ENCODE data around the gene FBXW2. TPM values are rescaled to one million over a fixed set of nuclear protein-coding genes. Genes with fewer than 3 reads are reported as not detected.

Gene FBXW2
- total RNA-seq, 1 donor from 2014 or later: 25.6 TPM

- DNase-seq (ENCODE audit: low read depth): no peak
These were observed 12.8 kb downstream of the FBXW2 start for GRCh38 chr9:120780367-120780766.

GRCh38 chr9:120779227-120779626, 14.0 kb downstream of the FBXW2 start:
- no peak for DNase-seq (ENCODE audit: low read depth)

- DNase-seq (ENCODE audit: low read depth): no peak
These were observed 14.5 kb downstream of the FBXW2 start for GRCh38 chr9:120778758-120779157.

DNA sequence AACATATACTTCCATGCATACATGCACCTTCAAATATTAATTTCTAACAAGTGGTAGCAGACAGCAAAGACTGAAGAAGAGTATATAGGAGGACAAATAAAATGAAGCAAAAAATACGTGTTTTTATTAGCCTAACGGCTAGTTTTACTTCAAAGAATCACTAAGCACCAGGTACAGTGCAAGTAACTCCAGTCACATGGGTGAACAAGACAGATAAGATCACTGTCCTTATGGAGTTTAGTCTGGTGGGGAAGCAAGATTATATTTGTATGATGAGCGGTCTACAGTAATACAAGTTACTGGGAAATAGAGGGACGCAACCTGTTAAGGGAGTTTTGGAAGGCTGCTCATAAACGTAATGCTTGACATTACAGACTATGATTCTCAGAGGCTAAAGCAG, 16.0 kb downstream of the FBXW2 start:
- DNase-seq (ENCODE audit: low read depth): no peak

DNA sequence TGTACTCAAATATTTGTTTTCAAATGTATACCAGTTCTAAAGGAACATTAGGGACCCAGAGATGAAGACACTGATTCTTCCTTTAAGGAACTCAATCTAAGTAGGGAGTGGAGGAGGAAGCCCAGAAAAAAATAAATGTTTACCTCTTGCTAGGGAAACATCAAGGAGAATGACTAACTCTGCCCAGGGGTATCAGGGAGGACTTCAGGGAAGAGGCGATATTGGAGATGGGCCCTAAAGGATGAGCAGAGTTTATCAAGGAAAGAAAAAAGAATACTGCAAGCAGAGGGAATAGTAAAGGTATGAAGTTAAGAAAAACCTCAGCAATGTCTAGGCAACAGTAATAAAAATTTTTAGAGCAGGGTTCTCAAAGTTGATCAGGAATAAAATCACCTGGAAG, 16.4 kb downstream of the FBXW2 start:
- DNase-seq (ENCODE audit: low read depth): no peak

- no peak for DNase-seq (ENCODE audit: low read depth)
These were observed 17.4 kb downstream of the FBXW2 start for GRCh38 chr9:120775859-120776258.

GRCh38 chr9:120774719-120775118, 18.5 kb downstream of the FBXW2 start:
- DNase-seq (ENCODE audit: low read depth): no peak

DNA sequence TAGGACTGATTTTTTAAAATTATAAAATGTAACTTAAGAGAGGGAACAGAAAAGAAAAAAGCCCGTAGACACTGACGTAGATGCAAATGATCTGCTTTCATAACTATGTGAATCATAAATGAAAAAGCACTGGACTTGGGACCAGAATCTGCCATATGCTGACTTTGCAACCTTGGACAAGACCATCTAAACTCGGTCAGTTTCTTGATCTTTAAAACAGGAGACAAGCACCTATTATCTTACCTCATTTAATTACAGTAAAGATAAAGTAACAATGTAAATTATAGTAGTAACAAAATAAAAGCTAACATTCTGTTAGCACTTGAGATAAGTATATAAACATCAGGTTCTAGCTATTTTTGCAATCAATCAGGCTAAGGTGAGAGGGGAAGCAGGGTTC, 20.0 kb downstream of the FBXW2 start:
- no peak for DNase-seq (ENCODE audit: low read depth)

- no peak for DNase-seq (ENCODE audit: low read depth)
These were observed 22.3 kb downstream of the FBXW2 start for GRCh38 chr9:120770931-120771330.

DNA sequence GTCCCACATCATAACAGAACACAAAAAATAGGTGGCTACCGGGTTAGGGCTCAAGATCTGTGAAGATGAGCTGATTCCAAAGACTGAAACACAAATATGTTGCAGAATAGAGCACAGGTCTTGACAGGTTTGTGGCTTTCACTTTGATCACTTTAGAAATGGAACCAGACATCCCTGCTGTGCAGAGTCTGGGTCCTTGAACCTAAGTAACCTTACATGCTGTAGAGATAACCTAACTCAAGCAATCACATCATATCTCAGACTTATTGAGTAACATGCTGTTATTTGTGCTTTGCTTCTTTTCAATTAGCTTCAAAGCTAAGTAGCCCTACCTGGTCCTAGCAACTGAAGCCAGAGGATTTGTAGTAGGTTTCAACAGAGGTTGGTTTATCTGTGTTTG, 24.3 kb downstream of the FBXW2 start:
- no peak for DNase-seq (ENCODE audit: low read depth)

DNA sequence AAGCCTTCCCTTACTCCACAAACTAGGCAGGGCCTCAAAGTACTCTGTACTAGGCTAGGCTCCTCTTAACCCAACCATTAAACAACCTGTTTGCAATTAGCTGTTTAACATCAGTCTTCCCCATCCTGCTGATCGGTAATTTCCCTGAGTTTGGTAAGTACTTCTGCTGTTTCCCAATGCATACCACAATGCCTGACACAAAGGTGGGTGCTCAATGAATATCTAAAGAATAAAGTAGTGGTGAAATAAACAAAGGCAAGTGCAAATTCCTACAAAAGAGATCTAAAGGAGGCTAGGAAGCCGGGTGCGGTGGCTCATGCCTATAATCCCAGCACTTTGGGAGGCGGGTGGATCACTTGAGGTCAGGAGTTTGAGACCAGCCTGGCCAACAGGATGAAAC, 25.0 kb downstream of the FBXW2 start:
- DNase-seq (ENCODE audit: low read depth): no peak

DNA sequence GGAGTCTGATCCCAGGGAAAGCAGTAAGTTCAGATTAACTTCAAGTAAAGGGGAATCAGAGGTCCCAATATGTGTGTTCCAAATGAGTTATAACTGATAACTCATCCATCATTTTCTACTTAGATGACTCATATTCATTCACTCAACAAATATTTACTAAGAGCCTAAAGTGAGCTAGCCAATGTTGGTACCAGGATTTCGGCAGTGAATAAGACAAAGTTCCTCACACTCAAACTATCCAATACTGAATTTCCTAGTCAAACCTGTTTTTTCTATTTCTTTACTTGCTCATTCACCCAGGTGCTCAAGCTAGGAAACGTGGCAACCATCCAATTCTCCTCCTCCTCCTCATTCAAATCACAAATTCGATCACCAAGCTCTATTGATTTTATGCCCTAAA, 25.8 kb downstream of the FBXW2 start:
- no peak for DNase-seq (ENCODE audit: low read depth)

GRCh38 chr9:120765910-120766425, 27.2 kb downstream of the FBXW2 start:
- DNase-seq (ENCODE audit: low read depth): no peak

- DNase-seq (ENCODE audit: low read depth): no peak
These were observed 28.7 kb downstream of the FBXW2 start for GRCh38 chr9:120764476-120764875.

GRCh38 chr9:120761006-120761405, 32.2 kb downstream of the FBXW2 start:
- no peak for DNase-seq (ENCODE audit: low read depth)

- DNase-seq (ENCODE audit: low read depth): no peak
These were observed 33.3 kb downstream of the FBXW2 start for GRCh38 chr9:120759755-120760400.

- no peak for DNase-seq (ENCODE audit: low read depth)
These were observed 34.7 kb downstream of the FBXW2 start for GRCh38 chr9:120758544-120758943.

GRCh38 chr9:120757026-120757913, 35.9 kb downstream of the FBXW2 start:
- no peak for DNase-seq (ENCODE audit: low read depth)

DNA sequence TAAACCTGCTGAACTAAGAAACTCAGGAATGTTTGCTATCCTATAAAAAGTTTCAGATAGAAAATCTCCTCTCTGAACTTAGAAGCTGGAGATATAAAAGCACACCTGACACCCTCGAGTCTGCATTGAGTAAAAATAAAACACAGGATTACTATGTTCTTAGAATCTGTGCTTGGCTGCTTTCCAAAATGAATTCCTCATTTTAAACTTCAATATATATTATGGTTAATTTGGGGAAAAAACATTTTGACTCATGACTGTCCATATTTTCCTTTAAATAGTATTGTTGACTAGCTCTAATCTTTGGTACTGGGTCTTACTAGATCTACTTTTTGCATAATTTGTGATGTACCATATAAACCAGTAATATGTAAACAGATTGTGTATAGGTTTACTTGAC, 36.7 kb downstream of the FBXW2 start:
- DNase-seq (ENCODE audit: low read depth): no peak

- DNase-seq (ENCODE audit: low read depth): peak; percentile 67
These were observed 37.3 kb downstream of the FBXW2 start for GRCh38 chr9:120755810-120756434.

GRCh38 chr9:120755044-120755443, 38.2 kb downstream of the FBXW2 start:
- DNase-seq (ENCODE audit: low read depth): no peak

- no peak for DNase-seq (ENCODE audit: low read depth)
These were observed 42.8 kb downstream of the FBXW2 start for GRCh38 chr9:120750421-120750820.

All from myocyte (in vitro differentiated cells).